HS-27A (cell line): ENCODE data around the gene PUS7L.
"Not testable (repeated sequence)": the region's sequence is repeated elsewhere in the genome, so short reads cannot be mapped to it uniquely, and the experiment has no call there.

ENCODE experiments used
- DNase-seq: peaks from one replicate; pipeline ENCODE4 v3.0.0-alpha.2; 2012; ENCODE audit warnings: low read depth, missing footprints

PUS7L gene

GRCh38 chr12:43749016-43749415 lies 9.6 kb downstream of the PUS7L start:
- DNase-seq = no peak

- DNase-seq = no peak
Observed at GRCh38 chr12:43744826-43745225, 13.8 kb downstream of the PUS7L start.

DNA sequence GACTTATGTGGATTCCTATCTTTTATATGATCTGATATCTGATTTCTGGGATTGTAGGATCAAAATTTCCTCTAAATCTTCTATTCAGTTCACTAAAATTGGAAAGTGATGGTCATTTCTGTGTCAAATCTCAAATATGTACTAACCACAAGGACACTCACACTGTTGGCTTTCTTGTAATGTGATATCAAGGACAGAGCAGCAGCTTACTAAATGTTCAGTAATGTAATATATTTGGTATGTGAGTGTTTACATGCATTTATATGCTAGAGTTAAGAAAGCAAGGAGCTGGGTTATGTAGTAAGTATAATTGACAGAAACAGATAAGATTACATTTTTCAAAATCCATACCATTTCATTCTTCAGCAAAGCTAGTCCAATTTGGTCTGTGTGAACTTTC lies 16.5 kb downstream of the PUS7L start:
- DNase-seq = peak; percentile 74

- DNase-seq = no peak
Observed at GRCh38 chr12:43740511-43741100, 18.0 kb downstream of the PUS7L start.

DNA sequence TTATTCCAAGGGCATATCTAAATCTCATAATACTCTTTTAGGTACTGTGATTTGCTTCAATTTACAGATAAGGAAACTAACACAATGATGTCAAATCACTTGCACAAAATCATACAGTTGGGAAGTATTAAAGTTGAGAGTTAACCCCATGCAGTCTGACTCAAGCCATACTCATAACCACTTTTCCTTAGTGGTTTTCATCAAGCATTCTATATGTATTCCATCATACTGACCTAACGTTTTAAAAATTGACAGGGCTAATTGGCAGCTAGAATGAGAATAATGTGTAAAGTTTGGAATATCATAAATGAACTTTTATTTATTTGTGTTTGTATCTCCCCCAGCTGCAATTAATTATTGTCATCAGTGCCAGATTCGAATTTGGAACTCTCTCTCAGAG lies 20.9 kb downstream of the PUS7L start:
- DNase-seq = no peak

DNA sequence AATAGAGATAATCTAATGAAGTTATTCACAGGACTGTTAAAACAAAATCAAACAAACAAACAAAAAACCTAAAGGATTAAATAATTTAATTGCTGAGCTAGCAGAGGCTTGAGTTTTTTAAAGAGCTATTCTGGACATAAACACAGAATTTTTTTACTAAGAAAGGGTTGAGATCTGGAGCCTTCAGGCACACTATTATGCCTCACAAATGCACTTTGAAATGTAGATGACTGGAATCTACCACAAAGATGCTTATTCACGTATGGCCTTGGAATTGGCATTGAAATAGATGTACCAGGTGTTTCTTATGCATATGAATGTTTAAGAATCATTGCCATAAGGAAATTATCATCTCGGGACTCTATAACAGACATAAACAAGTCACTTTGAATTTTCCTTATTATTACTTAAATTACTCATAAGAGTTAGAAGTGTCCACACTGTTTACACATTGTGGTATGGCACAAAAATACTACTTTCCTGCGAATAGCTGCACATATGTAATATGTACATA lies 21.6 kb downstream of the PUS7L start:
- DNase-seq = no peak

GRCh38 chr12:43733687-43734086 lies 24.9 kb downstream of the PUS7L start:
- no peak for DNase-seq

- DNase-seq = no peak
Observed at GRCh38 chr12:43730283-43730682, 28.3 kb downstream of the PUS7L start.

DNA sequence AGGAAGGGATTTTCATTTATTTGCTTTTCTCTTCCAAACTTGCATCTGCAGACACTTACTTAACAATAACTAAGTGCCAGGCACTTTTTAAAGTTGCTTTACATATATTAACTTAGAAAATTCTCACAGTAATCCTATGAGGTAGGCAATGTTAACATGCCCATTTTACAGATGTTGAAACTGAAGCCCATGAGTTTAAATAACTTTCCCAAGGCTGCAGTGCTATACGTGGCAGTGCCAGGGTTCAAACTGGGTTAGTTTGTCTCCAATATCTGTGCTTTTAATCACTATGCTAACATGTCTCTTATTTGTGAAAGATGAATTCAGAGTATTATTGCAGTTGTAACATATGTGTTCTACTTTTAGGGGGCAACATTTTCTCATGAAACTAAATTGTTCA lies 29.9 kb downstream of the PUS7L start:
- no peak for DNase-seq

- no peak for DNase-seq
Observed at GRCh38 chr12:43728117-43728516, 30.5 kb downstream of the PUS7L start.

- DNase-seq = no peak
Observed at GRCh38 chr12:43723134-43723533, 35.5 kb downstream of the PUS7L start.

DNA sequence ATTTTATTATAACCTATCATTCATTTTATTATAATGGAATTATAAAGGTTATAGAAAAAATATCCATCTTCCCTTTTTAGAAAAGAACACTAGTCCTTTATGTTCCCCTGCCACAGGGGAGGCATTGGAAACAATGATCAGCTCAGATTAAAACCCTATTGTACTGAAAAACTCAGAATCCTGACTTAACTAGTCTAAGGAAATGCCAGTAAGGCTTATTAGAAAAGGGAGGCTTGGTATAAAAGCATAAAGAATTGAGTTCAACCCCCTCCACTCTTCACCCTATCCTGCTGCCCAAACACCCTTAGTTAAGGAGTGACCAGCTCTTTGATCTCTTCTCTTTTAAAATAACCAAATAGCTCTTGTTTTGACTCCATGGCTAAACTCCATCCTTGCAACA lies 36.0 kb downstream of the PUS7L start:
- no peak for DNase-seq

- no peak for DNase-seq
Observed at GRCh38 chr12:43711348-43711747, 47.2 kb downstream of the PUS7L start.

- not testable (repeated sequence) for DNase-seq
Observed at GRCh38 chr12:43703772-43704171, 54.8 kb downstream of the PUS7L start.

- not testable (repeated sequence) for DNase-seq
Observed at GRCh38 chr12:43701194-43701593, 57.4 kb downstream of the PUS7L start.

DNA sequence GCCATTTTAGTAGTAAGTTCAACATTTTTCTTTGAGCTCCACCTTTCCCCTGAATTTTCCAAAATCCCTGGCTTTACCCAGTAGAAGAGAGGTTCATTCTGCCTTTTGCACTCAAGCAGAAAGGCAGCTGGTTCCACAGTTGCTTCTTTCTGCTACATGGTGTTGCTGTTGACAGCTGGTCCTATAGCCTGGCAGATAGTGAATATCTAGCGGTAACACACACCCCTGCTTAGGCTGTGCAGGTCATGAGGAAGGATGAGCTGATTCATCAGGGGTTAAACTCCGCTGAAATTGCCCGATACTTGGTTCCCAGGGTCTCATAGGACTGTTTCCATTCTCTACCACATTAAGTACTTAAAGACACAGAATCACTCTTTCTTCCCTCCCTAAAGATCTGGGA lies 62.4 kb downstream of the PUS7L start:
- DNase-seq = no peak

DNA sequence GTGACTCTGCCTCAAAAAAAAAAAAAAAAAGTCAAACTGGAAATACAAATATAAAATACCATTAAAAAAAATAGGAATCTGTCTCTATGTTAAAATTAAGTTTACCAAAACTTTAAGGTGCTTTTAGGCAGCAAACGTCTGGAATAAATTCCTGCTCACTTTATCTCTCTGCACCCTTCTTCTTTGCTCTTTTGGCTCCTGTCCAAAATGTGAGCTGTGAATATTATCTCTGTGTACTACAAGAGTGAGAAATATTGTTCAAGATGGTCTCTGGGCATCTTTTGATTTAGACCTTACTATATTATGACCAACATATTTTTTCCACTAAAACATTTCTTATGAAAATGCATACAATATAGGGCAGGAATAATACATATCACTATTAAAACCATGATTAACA lies 63.7 kb downstream of the PUS7L start:
- DNase-seq = no peak

DNA sequence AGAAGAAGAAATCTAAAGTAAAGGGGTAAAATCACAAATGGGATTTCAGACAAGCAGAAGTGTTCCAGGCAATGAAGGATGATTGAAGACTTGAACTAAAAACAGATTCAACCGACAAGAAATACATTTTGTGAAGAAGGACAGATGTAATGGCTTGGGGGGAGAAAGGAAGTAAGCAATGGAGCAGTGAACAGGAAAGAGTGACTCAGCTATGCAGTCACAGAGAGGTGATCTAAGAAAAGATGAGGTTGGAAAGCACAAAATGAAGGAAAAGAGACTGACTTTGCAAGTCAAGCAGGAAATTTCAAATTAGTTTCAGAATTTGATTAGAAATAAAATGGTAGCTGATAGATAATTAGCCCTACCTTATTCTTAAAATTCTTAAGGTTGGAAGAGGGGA lies 66.5 kb downstream of the PUS7L start:
- no peak for DNase-seq

- DNase-seq = not testable (repeated sequence)
Observed at GRCh38 chr12:43685491-43685890, 73.1 kb downstream of the PUS7L start.

DNA sequence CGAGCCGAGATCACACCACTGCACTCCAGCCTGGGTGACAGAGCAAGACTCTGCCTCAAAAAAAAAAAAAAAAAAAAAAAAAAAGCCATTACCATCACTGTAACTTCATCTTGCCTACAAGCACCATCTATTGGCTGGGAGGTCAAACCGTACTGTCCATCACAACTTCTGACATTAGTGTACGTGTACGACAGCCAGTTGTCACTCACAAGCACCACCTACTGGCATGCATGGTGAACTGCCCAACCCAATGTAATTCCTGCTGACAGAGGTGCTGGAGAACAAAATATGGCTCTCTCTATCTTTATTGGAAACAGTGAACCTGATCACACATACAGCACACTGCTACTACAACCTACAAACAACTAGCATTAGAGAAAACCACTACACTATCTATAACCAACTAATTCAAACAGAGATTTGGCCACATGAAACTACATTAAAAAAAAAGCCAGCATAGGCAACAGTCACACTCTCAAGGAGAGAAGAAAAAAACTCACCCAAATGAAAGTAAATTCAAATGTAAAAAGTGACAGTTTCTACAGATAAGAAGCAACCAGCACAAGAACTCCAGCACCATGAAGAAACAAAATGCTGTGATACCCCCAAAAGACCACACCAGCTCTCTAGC lies 82.3 kb downstream of the PUS7L start:
- no peak for DNase-seq

DNA sequence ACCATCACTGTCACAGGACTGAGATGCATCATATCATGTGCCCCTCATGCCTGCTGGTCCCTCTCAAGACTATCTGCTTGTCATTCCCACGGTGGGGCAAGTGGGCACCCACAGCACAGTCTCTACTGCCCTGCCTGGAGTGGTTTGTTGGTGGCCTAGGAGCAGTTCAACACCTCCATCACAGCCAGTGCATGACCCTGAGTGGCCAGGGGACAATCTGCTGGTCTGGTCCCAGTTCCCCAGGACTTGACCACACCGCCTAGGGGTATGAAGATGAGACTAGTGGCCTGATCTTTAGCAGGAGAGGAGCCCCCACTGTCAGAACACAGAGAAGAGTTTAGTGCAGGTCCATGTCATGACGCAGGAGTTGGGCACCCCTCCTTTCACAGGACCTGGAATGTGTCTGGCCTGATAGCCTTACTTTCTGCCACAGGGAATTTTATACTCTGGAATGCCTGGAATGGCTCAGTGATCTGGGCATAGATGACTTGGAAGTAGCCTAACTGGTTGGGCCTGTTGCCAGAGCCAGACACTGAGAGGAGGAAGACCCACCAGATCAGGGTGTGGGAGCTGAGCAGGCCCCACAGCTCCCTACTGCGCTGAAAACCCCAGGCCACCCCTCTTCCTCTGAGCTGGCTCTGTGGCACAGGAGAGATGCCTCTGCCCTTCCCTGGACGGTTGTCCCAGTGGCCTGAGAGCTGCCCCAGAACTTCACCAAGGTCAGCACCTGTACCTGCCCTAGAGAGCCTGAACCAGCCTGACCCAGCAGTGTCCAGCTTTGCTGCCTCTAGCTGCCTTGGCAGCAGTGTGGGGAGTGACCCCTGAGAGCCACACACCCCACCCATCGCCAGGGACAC lies 83.3 kb downstream of the PUS7L start:
- DNase-seq = peak; percentile 49

DNA sequence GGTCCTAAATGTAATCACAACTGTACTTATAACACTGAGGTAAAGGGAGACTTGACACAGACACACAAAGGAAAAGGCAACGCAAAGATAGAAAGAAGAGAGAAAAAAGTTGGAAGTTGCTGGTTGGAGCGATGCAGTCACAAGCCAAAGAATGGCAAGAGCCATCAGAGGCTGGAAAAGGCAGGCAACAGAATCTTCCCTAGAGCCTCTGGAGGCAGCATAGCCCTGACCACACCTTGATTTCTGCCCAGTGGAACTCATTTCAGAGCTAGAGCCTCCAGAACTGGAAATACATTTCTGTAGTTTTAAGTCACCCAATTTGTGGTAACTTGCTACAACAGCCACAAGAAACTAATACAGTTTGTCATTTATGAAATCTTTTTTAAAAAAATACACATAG lies 89.2 kb downstream of the PUS7L start:
- DNase-seq = no peak
